ENCODE data around the gene PLCL2. TPM values are rescaled to one million over a fixed set of nuclear protein-coding genes. Genes with fewer than 3 reads are reported as not detected.

The PLCL2 gene
- total and polyA plus RNA-seq, 2 donors (not counting 1 experiment from before 2014, with no cell fraction given) = 21.7 to 55.2 TPM

- TF ChIP-seq EZH2 (IDR thresholded peaks at IDR 0.05; ENCODE audit: borderline replicate concordance, insufficient read depth, low read depth, low read length, poor library complexity, severe bottlenecking) = no peak
- no peak overlapping the region for H3K4me3 ChIP-seq (ENCODE audit: control extremely low read depth in 1 of 5, extremely low read depth in 1 of 5, insufficient read depth in 1 of 5, low read depth in 2 of 5, low read length in 4 of 5)
- intact Hi-C loops (cut with micrococcal nuclease) = no loop called here
- Mint-ChIP-seq H3K27me3 (no peaks in the 10 kb centered on the region), H3K27ac (peak overlapping the region; percentile 69), H3K9me3 (ENCODE audit: insufficient read depth) (no peaks in the 10 kb centered on the region), H3K4me1 (peaks cover 92% of the 10 kb centered on the region), H3K4me3 (peak overlapping the region; percentile 18)
- ATAC-seq (ENCODE audit: low read depth) = no peak
- POLR2A ChIA-PET = interaction anchor here (0.9 kb wide), 1 partner anchor 10 kb away, joined by 7 read pairs; no protein-coding TSS in a partner anchor
- H3K36me3 ChIP-seq (replicated peaks in 1 of 2; ENCODE audit: control extremely low read depth in 1 of 2, control insufficient read depth in 1 of 2, extremely low read depth in 1 of 2, insufficient read depth in 2 of 2, low read length in 1 of 2) = no peaks in the 10 kb centered on the region
- no peak for DNase-seq
- H3K9ac ChIP-seq (ENCODE audit: low read length) = no peak overlapping the region
- H3K27ac ChIP-seq (ENCODE audit: low read length in 2 of 2) = peak overlapping the region in 1 of 2 donors; percentile 59
- peak overlapping the region; percentile 32 for H3K4me2 ChIP-seq (replicated peaks; ENCODE audit: low read depth, low read length, poor library complexity, severe bottlenecking)
- peaks cover 79 to 92% of the 10 kb centered on the region in 2 donors for H3K4me1 ChIP-seq (ENCODE audit: control insufficient read depth in 2 of 2, insufficient read depth in 2 of 2, low read length in 2 of 2)
- 89% methylated on average over 1 of the region's 4 CpGs for WGBS (ENCODE audit: insufficient coverage)
- H3K27me3 ChIP-seq (replicated peaks in 1 of 4; ENCODE audit: control extremely low read depth in 1 of 4, control insufficient read depth in 3 of 4, insufficient read depth in 4 of 4, low read length in 3 of 4) = no peaks in the 10 kb centered on the region
- H3K79me2 ChIP-seq (ENCODE audit: control insufficient read depth, insufficient read depth, low read length) = peaks cover 99% of the 10 kb centered on the region
- peaks cover 5% of the 10 kb centered on the region for H4K20me1 ChIP-seq (ENCODE audit: control insufficient read depth, insufficient read depth, low read length, poor library complexity, severe bottlenecking)
- no peak overlapping the region for H2AFZ ChIP-seq (ENCODE audit: insufficient read depth, low read depth, low read length, poor library complexity, severe bottlenecking)
- peaks cover 0 to 6% (median 0%) of the 10 kb centered on the region in 3 donors for H3K9me3 ChIP-seq (ENCODE audit: control extremely low read depth in 1 of 3, control insufficient read depth in 2 of 3, insufficient read depth in 1 of 3, low read length in 2 of 3)
- CTCF ChIA-PET = interaction anchor here (0.9 to 1.3 kb wide), 3 partner anchors 7 to 332 kb away, joined by 3 read pairs; no protein-coding TSS in a partner anchor
Measured at GRCh38 chr3:16900779-16901440, 16.2 kb downstream of the PLCL2 start.

GRCh38 chr3:16904423-16905417, 20.0 kb downstream of the PLCL2 start:
- intact Hi-C loops (cut with micrococcal nuclease) = loop anchor here (5.0 kb wide), 1 partner anchor 38 kb away; no protein-coding TSS in a partner anchor
- H4K20me1 ChIP-seq (ENCODE audit: control insufficient read depth, insufficient read depth, low read length, poor library complexity, severe bottlenecking) = peaks cover 5% of the 10 kb centered on the region
- no peaks in the 10 kb centered on the region for H3K36me3 ChIP-seq (replicated peaks in 1 of 2; ENCODE audit: control extremely low read depth in 1 of 2, control insufficient read depth in 1 of 2, extremely low read depth in 1 of 2, insufficient read depth in 2 of 2, low read length in 1 of 2)
- Mint-ChIP-seq H3K4me1 (peaks cover 80% of the 10 kb centered on the region), H3K27ac (peak overlapping the region; percentile 80), H3K9me3 (ENCODE audit: insufficient read depth) (no peaks in the 10 kb centered on the region), H3K4me3 (peak overlapping the region; percentile 40), H3K27me3 (no peaks in the 10 kb centered on the region)
- H3K27ac ChIP-seq (ENCODE audit: low read length in 2 of 2) = peak overlapping the region; percentile 14 to 73
- WGBS (ENCODE audit: insufficient coverage) = no CpG with 5 or more reads among the region's 4 CpGs
- H3K79me2 ChIP-seq (ENCODE audit: control insufficient read depth, insufficient read depth, low read length) = peaks cover 96% of the 10 kb centered on the region
- TF ChIP-seq EZH2 (IDR thresholded peaks at IDR 0.05; ENCODE audit: borderline replicate concordance, insufficient read depth, low read depth, low read length, poor library complexity, severe bottlenecking) = no peak
- TF ChIP-seq, protein P1, sequence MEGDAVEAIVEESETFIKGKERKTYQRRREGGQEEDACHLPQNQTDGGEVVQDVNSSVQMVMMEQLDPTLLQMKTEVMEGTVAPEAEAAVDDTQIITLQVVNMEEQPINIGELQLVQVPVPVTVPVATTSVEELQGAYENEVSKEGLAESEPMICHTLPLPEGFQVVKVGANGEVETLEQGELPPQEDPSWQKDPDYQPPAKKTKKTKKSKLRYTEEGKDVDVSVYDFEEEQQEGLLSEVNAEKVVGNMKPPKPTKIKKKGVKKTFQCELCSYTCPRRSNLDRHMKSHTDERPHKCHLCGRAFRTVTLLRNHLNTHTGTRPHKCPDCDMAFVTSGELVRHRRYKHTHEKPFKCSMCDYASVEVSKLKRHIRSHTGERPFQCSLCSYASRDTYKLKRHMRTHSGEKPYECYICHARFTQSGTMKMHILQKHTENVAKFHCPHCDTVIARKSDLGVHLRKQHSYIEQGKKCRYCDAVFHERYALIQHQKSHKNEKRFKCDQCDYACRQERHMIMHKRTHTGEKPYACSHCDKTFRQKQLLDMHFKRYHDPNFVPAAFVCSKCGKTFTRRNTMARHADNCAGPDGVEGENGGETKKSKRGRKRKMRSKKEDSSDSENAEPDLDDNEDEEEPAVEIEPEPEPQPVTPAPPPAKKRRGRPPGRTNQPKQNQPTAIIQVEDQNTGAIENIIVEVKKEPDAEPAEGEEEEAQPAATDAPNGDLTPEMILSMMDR (IDR thresholded peaks at IDR 0.05) = no peak
- peak overlapping the region; percentile 27 for H3K4me2 ChIP-seq (replicated peaks; ENCODE audit: low read depth, low read length, poor library complexity, severe bottlenecking)
- peaks cover 69 to 82% of the 10 kb centered on the region in 2 donors for H3K4me1 ChIP-seq (ENCODE audit: control insufficient read depth in 2 of 2, insufficient read depth in 2 of 2, low read length in 2 of 2)
- H3K4me3 ChIP-seq (ENCODE audit: control extremely low read depth in 1 of 5, extremely low read depth in 1 of 5, insufficient read depth in 1 of 5, low read depth in 2 of 5, low read length in 4 of 5) = no peak overlapping the region
- ChIA-PET POLR2A (no interaction called here), CTCF (interaction anchor here (1.2 kb wide), 1 partner anchor 8 kb away, joined by 4 read pairs; no protein-coding TSS in a partner anchor)
- H3K9ac ChIP-seq (ENCODE audit: low read length) = no peak overlapping the region
- DNase-seq (no peak), ATAC-seq (ENCODE audit: low read depth) (peak; percentile 42)
- no peaks in the 10 kb centered on the region for H3K27me3 ChIP-seq (replicated peaks in 1 of 4; ENCODE audit: control extremely low read depth in 1 of 4, control insufficient read depth in 3 of 4, insufficient read depth in 4 of 4, low read length in 3 of 4)
- H2AFZ ChIP-seq (ENCODE audit: insufficient read depth, low read depth, low read length, poor library complexity, severe bottlenecking) = no peak overlapping the region
- peaks cover 0 to 6% (median 0%) of the 10 kb centered on the region in 3 donors for H3K9me3 ChIP-seq (ENCODE audit: control extremely low read depth in 1 of 3, control insufficient read depth in 2 of 3, insufficient read depth in 1 of 3, low read length in 2 of 3)

All from B cell (primary cell).